Right ventricle myocardium inferior (tissue), 1 donor: ENCODE data around the gene COL24A1. TPM values are rescaled to one million over a fixed set of nuclear protein-coding genes. Genes with fewer than 3 reads are reported as not detected.
A peak's percentile ranks its signal among the peaks of the same experiment; 100 is the strongest.
"Not testable (repeated sequence)": the region's sequence is repeated elsewhere in the genome, so short reads cannot be mapped to it uniquely, and the experiment has no call there.

Source experiments
- ATAC-seq: fragments of 200-7000 bp; cut with Tn5 transposase; one replicate; pipeline ENCODE4 v1.9.1; 2020; ENCODE audit warnings: mild to moderate bottlenecking, moderate library complexity
- DNase-seq: peaks from one replicate; pipeline ENCODE4 v3.0.0; 2021; ENCODE audit errors: missing footprints
- intact Hi-C: fragments of 100-400 bp; cut with DNase I; formaldehyde crosslinking; loops from one replicate; pipeline ENCODE4 v1.11.0; 2022
- total RNA-seq: library from RNA; stranded (reverse); fragmentation: NEBNext Ultra II Directional; extraction: Animal tissue kit (Norgen Biotek cat#: 25700); gene quantifications from one replicate; pipeline ENCODE4 v1.2.1, GENCODE V29; 2021
- donor health status: DM: no; HTN: yes; CAD: no; lungs with severe emphysema.

Gene COL24A1
- total RNA-seq, 1 donor from 2014 or later: 1.6 TPM

DNA sequence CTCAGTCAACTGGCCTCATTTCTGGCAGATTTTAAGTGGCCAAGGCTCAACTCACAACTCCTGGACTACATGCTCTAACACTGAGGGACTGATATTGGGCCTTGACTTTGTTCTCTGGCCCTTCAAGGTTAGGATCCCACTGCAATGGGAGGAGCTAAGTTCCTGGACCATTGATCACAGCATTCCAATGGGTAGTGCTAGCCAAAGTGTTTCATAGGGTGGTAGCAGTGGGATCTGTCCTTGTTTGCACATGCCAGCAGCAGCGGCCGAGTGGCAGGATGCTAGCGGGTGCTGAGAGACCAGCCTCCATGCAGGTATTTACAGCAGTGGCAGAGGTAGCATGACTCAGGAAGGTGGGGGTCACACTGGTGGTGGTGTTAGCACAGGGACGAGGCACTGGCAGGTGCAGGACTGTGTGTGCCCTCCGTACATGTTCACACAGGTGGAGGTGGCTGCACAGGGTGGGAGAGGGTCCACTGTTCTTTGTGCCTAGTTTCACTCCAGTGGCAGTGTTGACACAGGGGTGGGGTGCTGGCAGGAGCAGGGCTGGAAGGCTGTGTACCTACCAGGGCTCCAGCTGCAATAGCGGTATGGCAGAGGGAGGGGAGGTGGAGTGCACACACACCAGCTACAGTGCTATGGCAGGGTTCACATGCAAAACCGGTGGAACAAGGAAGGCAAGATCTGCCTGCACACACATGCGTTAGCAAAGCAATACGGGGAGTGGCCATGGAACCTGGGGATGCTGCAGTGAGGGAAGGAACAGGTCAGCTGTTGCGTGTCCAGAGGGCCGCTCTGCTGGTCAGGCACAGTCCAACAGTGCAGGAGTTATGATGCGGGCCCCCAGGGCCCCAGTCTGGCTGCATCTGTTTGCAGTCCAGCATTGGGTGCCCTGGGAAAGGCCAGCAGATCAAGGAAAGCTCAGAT, 51.7 kb downstream of the COL24A1 start:
- DNase-seq (no peak), ATAC-seq (no peak)
- intact Hi-C loops: no loop called here

GRCh38 chr1:86101616-86102015, 55.0 kb downstream of the COL24A1 start:
- DNase-seq (no peak), ATAC-seq (no peak)
- intact Hi-C loops: no loop called here

DNA sequence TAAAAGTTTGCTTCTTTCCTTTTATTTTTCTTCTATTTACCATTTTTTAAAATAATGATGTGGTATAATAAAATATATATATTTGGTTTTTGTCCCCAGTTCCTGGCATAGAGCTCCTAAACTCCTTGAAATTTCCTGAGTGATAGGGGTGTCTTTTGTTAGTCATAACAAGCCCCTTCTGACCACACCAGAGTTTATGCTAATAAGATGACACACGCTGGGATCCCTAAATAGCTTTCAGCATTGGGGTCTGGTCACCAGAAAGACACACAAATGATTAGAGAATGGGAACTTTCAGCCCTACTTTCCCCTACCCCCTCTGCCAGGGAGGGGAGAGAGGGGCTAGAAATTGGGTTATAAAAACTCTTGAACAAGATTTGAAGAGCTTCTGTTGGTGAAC, 56.2 kb downstream of the COL24A1 start:
- DNase-seq: no peak
- ATAC-seq: no peak
- intact Hi-C loops: no loop called here

- DNase-seq (no peak), ATAC-seq (no peak)
- intact Hi-C loops: no loop called here
Observed at GRCh38 chr1:86089765-86090164, 66.8 kb downstream of the COL24A1 start.

- no peak for ATAC-seq
- DNase-seq: no peak
- intact Hi-C loops: no loop called here
Observed at GRCh38 chr1:86085741-86086409, 70.7 kb downstream of the COL24A1 start.

- intact Hi-C loops: no loop called here
- ATAC-seq (no peak), DNase-seq (no peak)
Observed at GRCh38 chr1:86084998-86085397, 71.6 kb downstream of the COL24A1 start.

DNA sequence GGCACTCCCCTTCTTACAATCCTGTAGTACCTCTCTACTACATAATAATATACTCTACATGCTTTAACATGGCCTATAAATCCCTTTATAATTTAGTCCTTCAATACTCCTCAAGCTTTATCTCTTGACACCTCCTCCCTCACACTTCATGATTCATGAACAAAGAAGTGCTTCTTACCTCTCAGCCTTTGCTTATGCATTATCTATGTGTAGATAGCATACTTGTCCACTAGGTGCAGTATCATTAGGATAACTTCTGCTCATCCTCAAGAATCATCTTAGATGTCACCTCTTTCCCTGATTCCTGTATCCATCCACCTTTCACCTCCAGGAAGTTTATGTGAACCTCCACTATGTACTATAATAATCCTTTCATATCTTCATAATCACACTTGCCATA, 74.4 kb downstream of the COL24A1 start:
- ATAC-seq (no peak), DNase-seq (no peak)
- intact Hi-C loops: no loop called here

DNA sequence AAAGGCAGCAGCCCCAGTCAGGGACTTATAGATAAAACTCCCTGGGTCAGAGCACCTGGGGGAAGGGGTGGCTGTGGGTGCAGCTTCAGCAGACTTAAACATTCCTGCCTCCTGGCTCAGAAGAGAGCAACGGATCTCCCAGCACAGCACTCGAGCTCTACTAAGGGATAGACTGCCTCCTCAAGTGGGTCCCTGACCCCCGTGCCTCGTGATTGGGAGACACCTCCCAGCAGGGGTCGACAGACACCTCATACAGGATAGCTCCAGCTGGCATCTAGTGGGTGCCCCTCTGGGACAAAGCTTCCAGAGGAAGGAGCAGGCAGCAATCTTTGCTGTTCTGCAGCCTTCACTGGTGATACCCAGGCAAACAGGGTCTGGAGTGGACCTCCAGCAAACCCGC, 84.1 kb downstream of the COL24A1 start:
- ATAC-seq, DNase-seq, intact Hi-C loops: not testable (repeated sequence)

DNA sequence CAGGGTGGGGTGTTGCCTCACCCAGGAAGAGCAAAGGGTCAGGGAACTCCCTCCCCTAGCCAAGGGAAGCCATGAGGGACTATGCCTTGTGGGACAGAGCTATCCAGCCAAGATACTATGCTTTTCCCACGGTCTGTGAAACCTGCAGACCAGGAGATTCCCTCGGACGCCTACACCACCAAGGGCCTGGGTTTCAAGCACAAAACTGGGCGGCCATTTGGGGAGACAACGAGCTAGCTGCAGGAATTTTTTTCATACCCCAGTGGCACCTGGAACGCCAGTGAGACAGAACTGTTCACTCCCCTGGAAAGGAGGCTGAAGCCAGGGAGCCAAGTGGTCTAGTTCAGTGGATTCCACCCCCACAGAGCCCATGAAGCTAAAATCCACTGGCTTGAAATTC, 84.7 kb downstream of the COL24A1 start:
- intact Hi-C loops, DNase-seq, ATAC-seq: not testable (repeated sequence)

GRCh38 chr1:86069757-86070145, 86.8 kb downstream of the COL24A1 start:
- DNase-seq: no peak
- intact Hi-C loops: no loop called here
- ATAC-seq: peak; percentile 28

DNA sequence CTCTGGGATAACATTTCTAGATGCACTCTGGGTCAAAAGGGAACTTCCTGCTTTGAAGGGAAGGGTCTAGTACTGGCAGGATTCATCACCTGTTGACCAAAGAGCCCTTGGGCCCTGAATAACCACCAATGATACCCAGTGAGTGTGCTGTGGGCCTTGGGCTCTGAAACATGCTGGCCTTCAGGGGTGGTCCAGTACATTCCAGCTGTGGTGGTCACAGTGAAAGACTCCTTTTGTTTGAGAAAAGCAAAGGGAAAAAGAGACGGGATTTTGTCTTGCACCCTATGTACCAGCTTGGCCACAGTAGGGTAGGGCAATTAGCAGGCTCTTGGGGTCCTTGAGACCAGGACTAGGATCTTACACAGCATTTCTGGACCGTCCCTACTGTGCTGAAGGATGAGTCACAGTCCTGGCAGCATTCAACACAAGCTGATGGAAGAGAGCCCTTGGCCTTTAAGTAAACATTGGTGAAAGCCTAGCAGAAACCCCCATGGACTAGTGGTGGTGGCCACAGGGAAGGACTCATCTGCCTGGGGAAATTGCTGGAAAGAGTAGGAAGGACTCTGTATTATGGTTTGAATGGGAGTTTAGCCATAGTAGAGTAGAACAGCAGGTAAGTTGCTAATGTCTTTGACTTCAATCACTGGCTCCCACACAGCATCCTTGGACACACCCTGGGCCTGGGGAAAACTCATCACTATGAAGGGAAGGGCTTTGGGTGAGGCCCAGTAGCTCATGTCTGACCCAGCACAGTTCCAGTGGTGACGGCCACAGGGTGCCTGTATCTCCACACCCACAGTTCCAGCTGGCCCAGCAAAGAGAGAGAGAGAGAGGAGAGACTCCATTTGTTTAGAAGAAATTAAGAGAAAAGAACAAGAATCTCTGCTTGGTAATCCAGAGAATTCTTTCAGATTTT, 87.5 kb downstream of the COL24A1 start:
- ATAC-seq (peak; percentile 84), DNase-seq (peak; percentile 64)
- intact Hi-C loops: no loop called here

DNA sequence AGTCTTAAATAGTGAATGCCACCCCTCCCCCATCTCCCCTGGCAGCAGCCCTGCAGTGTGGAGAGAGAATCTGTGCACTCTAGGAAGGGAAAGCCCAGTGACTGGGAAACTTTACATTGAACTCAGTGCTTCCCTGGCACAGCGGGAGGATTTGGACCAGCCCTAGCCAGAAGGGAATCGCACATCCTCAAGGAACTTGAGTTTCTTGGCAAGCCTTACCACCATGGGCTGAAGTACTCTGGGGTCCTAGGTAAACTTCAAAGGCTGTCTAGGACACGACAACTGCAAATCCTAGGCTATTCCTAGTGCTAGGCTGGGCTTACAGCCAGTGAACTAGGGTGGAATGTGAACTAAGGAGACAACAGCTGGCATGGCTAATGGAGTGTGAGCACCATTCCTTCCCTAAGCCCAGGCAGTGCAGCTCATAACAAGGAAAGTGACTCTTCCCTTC, 88.3 kb downstream of the COL24A1 start:
- ATAC-seq (peak; percentile 34), DNase-seq (no peak)
- intact Hi-C loops: no loop called here

GRCh38 chr1:86067626-86068025, 88.9 kb downstream of the COL24A1 start:
- DNase-seq: no peak
- no peak for ATAC-seq
- intact Hi-C loops: no loop called here

DNA sequence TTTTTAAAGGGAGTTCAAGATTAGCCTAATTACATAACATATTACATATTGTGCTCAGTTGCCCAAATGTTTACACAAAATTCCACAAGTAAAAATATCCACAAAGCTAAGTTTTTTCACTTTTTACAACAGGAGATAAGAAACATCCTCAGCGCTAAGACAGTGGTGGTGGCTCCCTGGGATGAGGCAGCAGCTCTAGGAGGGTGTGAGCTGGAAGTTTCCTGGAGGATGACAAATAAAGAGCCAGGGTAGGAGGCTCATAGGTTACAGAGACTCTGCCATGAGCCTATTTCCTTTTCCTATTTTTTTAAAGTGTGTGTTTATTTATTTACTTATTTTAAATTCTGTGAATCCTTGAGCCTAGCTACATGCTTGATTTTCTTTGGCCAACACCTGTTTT, 91.7 kb downstream of the COL24A1 start:
- intact Hi-C loops: no loop called here
- ATAC-seq (no peak), DNase-seq (no peak)

DNA sequence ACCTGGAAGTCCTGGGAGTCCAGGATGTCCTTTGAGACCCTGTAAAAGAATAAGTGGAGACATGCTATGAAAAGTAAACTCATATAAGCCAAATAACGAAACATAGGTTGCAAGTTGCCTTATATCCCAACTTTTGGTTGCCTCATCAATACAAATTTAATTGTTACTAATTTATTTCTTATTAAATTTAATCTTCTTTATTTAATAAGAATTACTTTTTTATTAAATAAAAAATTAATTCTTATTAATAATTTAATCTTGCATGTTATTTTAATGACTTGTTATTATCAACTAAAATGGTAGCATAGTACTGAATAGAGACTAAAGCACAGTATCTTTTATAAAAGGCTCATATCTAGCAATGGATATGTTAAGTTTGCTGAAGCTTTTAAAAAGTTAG, 92.9 kb downstream of the COL24A1 start:
- ATAC-seq (no peak), DNase-seq (no peak)
- intact Hi-C loops: no loop called here

DNA sequence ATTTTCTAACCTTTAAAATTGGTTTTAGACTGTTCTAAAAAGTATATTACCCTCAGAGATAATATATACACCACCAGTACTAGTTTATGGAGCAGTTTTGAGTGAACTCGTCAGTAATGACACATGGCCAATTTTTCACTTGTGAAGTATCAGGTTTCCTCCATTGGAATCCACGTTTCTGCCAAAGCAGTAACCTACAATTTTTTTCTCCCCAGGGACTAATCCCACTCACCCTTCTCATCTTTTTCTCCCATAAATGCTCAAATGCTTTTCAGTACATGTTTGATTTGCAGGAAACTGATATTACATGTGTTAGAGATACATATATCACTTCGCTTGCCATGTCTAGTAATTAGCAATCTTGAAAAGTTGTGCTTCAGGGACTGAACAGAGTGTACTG, 94.1 kb downstream of the COL24A1 start:
- no peak for ATAC-seq
- DNase-seq: no peak
- intact Hi-C loops: no loop called here

DNA sequence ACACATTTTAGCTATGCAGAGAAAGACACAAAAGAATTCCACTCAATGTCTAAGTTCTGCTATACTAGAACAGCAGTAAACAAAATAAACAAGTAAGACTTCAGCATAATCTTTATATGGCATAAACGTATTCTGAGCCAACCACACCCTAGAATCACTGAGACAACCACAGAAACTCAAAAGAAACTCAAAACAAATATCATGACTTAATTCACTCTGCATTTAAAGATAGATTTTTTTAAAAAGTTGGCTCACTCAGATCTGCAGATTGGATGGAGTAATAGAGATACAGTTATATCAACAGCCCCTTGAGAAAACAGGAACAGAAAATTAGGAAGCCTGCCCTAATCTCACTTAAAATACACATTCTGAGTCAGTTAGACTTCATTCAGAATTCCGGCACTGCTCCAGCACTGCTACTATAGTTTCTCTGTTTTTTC, 95.0 kb downstream of the COL24A1 start:
- intact Hi-C loops: no loop called here
- DNase-seq (no peak), ATAC-seq (peak; percentile 73)

DNA sequence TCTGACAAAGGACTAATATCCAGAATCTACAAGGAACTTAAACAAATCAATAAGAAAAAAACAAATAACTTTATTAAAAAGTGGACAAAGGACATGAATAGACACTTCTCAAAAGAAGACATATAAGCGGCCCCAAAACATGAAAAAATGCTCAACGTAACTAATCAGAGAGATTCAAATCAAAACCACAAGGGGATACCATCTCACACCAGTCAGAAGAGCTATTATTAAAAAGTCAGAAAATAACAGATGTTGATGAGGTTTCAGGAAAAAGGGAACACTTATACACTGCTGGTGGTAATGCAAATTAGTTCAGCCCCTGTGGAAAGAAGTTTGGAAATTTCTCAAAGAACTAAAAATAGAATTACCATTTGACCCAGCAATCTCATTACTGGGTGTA, 102.2 kb downstream of the COL24A1 start:
- DNase-seq (no peak), ATAC-seq (no peak)
- intact Hi-C loops: no loop called here
